ENCODE results near the gene DGKQ.

DGKQ gene

DNA sequence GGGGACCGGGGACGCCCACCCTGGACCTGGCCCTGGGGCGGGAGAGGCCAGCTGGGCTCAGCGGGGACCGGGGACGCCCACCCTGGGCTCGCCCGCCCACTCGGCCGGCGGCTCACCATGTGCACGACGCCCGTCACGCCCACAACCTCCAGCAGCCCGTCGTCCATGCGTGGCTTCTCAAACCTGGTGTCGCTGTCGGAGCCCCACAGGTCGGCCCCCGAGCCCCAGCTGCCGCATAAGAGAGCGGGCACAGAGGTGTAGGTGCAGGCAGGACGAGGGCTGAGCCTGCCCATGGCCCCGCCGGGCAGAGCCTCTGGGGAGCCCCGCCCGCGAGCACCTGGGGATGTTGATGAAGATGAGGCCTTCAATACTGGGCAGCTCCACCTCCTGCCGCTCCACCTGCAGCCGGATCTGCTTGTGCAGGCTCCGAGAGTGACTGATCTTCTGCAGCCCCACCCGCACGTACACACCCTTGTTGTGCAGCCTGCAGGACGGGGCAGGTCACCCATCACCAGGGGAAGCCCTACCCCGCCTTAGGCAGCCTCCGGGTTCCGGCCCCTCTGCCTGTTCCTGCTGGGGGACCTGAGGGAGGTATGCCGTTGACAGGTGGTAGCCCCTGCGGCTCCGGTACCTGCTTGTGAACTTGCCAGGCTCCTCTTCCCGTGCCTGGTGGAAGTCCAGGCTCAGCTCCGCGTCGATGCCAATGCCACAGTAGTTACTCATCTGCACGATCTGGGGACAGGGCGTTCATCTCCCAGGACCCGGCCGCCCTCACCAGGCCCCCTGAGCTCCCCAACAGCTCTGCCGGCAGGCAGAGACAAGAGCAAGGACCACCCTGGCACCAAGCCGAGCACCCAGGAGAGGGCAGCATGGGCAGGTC lies 11.8 kb downstream of the DGKQ start:
- no peak for DNase-seq

DNA sequence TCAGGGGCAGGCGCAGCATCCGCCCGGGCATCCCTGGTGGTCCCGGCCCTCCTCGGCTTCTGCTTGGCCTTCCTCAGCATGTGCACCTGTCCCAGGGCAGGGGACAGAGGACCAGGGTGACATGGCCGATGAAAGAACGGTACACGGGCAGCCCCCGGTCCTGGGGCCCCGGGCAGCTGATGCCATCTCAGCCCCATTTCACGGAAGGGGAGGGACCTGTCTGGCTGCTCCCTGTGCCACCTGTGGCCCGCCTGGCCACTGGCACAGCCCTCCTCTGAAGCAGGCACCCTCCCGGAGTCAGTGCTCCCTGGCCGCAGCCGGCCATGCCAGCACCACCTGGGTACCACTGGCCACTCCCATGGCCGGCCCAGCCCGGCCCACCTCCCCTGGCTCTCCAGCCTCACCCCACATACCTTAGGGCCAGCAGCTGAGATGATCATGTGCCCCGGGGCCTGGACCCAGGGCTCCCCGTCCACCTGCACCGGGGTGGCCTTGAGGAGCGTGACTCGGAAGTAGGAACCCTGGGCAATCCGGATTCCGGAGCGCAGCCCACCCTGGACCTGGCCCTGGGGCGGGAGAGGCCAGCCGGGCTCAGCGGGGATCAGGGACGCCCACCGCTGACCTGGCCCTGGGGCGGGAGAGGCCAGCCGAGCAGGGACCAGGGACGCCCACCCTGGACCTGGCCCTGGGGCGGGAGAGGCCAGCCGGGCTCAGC lies 12.6 kb downstream of the DGKQ start:
- DNase-seq = no peak

DNA sequence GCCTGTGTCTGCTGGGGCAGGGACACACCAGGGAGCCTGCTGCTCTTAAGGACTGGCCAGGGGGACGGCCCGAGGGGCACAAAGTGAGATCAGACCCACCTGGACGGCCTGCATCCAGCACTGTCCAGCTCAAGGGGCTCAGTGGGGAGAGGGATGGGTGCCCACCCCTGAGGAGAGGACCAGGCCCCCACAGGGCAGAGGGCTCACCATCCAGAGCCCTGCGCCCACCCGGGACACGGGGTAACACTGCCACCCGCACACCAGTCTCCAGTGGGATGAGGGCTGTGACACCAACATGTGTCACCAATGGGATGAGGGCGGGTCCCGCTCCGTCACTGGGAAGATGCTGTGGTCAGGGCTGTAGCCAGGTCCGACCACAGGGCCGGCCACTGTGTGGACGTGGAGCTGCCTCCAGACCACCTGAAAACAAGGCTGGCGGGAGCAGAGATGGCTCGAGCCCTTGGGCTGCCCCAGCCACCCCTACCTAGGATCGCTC lies 13.2 kb downstream of the DGKQ start:
- no peak for DNase-seq

DNA sequence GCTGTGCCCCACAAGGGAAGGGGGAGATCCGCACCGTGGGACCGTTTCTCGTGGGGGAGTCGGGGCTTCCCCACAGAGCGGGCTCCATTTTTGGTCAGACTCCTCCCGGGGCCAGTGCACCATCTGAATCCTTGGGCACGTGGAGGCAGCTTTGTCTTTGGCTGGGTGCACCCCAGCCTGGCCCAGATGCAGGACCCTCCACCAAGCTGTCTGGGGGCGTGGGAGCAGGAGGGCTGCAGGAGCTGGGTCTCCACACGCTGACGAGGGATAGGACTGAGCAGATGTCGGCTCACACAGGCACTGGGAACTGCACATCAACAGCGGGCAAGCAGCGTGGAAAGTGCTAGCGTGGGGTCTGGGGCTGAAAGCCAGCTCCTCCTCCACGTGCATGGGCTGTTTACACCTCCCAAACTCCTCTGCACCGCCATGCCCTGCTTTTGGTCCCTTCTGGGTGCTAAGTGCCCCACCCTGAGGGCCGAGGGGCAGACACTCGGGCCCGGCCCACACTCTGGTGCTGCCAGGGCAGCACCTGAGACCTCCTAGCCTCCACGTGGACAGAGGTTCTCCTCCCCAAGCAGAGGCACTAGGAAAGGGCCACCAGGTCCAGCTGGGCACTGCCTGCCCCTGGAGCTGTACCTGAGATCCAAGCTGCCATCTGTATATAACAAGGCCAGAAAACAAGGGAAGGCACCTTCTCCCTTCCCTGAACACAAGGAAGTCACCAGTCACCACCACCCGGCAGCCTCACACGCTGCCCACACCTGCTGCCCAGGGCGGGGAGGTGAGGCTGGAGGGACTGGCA lies 13.8 kb downstream of the DGKQ start:
- no peak for DNase-seq

DNA sequence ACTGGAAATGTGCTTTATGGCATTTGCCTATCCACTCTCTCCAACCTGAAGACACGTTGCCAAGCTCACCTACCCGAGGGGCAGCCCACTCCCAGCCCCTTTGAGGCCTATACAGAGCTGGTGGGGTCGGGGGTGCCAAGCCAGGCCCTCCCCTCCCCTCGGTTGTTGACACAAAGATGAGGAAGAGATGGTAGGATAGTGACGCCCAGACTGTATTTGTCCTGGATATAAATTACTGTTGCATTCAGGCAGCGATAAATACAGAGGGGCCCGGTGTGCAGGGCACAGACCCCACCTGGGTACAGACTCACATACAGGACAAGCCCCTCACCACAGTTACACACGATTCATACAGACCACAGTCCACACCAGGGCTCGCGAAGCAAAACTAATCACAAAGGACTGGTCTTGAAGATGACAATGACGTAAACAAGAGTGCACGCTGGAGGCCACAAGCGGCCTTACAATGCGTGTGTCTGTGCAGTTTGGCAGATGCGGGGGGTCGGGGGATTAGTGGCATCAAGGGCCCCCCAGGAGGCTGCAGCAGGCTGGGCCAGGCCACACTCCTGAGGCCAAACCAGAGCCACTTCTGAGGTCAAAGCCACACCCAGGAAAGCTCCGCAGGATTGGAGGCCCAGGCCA lies 14.6 kb downstream of the DGKQ start:
- no peak for DNase-seq

DNA sequence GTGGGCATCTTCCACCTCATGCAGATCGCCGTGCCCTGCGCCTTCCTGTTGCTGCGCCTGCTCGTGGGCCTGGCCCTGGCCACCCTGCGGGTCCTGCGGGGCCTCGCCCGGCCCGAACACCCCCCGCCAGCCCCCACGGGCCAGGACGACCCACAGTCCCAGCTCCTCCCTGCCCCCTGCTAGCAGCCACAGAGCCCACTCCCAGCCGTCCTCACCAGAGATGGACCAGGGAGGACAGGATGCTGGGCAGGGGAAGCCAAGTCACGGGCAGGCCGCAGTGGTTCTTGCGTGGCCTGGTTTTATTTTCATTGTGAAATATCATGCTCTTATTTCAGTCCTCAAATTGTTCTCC lies 15.1 kb downstream of the DGKQ start:
- no peak for DNase-seq

DNA sequence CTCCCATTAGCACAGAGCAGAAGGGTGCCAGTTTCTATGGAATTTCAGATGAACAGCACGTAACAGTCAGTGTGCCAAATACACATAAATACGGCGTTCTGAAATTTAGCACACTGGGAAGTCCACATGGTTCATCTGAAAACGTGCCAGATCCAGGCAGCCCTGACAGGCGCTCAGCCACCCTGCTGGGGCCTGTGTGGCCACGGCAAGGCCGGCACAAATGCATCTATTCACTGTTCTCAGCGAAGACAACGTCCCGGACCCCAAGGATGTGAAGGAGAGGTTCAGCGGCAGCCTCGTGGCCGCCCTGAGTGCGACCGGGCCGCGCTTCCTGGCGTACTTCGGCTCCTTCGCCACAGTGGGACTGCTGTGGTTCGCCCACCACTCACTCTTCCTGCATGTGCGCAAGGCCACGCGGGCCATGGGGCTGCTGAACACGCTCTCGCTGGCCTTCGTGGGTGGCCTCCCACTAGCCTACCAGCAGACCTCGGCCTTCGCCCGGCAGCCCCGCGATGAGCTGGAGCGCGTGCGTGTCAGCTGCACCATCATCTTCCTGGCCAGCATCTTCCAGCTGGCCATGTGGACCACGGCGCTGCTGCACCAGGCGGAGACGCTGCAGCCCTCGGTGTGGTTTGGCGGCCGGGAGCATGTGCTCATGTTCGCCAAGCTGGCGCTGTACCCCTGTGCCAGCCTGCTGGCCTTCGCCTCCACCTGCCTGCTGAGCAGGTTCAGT lies 15.6 kb downstream of the DGKQ start:
- DNase-seq = no peak

DNA sequence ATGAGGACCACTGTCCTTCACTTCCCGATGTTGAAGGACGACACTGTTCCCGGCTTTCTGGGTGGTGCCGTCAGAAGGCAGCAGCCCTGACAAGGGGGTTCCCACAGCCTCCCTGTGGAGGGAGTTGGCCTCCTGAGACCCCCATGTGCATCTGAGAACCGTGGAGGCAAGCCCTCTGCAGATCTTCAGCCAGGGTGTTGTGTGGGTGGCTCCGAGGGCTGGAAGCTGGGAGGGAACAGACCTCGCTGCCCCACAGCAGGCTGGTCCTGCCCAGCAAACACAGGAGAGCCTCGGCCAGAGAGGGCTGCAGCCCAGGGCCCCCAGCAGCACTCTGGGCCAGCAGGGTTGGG lies 16.2 kb downstream of the DGKQ start:
- no peak for DNase-seq

DNA sequence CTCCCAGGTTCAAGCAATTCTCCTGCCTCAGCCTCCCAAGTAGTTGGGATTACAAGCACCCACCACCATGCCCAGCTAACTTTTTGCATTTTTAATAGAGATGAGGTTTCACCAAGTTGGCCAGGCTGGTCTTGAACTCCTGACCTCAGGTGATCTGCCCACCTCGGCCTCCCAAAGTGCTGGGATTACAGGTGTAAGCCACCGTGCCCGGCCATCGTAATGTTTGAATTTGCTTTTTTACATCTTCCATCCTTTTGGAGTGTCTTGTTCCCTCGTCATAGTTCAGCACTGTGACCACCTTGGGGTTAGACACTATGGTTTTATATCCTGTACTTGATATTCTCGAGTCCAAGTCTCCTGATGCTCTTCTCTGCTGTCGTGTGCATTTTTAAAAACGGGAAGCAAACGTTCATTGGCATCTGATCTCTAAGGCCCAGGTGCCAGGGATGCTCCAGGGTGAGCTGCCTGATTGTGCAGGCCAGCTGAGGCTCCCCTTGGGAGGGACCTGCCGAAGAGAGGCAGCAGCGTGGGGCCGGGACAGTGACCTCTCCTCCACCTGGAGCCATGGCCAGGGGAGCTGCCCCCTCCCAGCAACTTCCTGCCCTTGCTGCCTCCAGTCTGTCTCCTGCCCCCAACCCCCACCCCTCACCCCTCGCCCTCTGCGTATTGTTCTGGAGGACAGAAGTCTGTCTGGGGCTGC lies 16.7 kb downstream of the DGKQ start:
- no peak for DNase-seq

DNA sequence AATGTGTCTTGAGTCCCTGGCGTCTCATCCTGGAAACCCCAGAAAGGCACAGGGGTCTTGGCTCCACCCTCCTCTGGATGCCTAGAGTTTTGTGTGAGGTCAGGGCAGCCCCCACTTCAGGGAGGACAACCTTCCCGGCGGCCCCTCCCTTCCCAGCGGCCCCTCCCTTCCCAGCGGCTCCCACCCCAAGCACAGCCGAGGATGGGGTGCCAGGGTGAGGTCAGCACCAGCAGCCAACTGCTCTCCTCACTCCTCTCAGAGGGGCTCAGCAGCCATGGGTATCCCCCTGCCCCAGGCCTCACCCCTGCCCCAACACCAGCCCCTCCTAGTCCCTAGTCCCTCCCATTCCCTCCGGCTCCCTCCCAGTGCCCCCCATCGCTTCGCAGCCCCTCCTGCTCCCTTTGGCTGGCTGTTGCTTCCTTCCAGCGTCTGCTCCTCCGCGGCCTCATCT lies 17.4 kb downstream of the DGKQ start:
- no peak for DNase-seq

DNA sequence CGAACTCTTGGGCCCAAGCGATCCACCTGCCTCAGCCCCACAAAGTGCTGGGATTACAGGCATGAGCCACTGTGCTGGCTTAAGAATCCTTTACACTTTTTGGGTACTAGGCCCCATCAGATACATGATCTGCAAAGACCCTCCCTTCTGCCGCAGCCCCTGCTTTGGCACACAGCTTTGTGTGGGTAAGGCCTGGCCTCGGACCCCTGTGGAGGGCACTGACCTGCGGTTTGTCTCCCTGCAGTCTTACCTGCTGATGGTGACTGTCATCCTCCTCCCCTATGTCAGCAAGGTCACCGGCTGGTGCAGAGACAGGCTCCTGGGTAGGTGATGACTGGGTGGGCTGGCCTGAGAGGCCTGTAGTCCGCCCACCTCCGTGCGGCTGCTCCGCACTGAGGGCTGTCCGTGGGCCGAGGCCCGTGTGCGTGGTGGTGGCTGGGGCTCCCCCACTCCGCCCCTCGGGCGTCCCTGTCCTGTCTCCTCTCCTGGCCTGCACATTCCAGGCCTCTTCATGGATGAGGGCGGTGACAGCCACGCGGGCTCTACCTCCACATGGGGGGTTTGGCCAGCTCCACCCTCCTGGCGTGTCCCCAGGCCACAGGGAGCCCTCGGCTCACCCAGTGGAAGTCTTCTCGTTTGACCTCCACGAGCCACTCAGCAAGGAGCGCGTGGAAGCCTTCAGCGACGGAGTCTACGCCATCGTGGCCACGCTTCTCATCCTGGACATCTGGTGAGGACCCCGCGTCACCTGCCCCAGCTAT lies 18.0 kb downstream of the DGKQ start:
- no peak for DNase-seq

DNA sequence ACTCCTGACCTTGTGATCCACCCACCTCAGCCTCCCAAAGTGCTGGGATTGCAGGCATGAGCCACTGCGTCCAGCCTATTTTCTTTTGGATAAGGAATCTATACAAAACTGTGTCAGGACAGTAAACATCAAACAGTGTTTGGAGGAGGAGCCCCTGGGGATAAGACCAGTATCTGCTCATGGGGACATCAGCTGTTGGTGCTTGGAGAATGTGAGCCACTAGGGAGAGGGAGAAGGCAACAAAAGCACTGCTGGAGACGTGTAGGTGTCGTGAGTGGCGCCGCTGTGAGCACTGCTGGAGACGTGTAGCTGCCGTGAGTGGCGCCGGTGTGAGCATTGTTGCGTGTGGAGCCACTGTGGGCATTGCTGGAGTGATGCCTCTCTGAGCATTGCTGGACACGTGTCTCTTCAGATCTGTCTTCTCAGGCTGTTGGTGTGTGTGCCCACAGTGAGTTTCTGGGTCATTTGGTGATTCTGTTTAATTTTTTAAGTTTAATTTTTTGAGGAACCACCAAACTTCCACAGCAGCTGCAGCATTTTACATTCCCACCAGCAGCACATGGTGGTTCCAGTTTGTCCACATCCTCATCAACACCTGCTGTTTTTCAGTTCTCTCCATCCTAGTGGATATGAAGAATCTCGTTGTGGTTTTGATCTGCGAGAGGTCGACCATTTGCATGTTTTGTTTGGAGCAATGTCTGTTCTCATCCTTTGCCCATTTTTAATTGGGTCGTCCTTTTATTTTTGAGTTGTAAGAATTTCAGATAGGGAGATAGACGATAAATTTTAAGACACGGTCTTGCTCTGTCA lies 19.0 kb downstream of the DGKQ start:
- no peak for DNase-seq

DNA sequence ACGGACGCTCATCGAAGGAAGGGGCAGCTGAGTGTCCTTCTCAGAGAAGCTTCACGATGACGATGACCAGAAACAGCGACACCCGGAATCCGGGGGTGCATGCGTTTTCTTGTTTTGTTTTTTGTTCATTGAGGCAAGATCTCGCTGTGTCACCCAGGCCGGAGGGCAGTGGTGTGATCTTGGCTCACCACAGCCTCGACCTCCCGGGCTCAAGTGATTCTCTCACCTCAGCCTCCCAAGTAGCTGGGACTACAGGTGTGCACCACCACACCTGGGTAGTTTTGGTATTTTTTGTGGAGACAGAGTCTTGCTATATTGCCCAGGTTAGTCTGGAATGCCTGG lies 19.8 kb downstream of the DGKQ start:
- no peak for DNase-seq

DNA sequence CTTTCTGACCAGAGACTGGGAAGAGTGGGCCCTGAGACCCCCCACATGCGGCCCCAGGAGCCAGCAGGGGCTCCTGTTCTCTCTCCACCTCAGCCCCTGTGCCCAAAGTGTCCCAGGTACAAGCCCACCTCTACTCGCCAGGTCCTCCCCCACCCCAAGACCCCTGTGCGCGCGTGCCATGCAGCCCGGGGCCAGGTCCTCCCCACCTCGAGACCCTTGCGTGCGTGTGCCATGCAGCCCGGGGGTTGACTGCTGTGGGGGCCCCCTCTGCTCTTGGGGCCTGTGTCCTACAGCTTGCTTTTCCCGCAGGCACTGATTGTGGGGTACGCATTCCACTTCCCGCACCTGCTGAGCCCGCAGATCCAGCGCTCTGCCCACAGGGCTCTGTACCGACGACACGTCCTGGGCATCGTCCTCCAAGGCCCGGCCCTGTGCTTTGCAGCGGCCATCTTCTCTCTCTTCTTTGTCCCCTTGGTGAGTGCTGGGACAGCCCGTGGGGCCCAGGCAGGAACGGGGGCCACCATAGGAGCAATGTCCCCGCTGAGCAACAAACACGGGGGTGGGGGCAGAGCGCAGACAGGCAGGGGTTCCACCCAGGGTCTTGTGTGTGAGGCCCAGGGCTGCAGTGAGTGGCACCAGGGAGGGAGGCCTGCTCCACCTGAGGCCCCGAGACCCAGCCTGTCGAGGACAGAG lies 20.3 kb downstream of the DGKQ start:
- DNase-seq = no peak

DNA sequence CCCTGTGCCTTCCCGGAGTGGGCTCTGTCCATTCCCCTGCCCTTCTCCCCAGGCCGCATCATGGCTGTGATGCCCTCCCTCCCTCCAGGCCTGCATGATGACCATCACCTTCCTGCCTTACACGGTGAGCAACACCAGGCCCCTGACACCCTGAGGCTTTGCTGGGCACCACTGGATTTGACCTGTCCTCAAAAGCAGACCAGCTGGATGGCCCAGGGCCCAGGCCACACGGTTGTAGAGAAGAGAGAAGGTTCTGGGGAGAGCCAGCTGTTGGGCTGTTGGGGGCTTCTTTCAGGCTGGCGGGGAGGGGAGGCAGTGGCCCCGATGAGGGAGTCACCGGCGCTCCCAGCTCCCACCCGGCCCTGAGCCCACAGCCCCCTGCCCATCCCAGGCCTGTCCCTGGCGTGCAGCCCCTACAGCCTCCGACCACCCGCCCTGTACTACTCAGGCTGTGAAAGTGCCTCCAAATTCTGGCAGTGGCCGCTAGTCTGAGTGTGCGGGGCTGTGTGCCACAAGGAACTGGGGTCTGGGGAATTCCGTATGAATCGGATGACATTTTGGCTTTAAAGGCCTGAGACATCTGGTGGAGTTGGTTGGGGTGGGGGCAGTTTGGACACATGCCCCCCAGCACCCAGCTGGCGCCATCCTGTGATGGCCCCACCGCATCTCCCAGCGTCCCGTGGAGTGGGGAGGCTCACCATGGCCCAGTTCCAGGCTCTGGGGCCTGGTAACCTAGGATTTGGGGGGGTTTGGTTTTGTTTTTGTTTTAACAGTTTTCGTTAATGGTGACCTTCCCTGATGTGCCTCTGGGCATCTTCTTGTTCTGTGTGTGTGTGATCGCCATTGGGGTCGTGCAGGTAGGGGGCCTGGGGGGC lies 21.5 kb downstream of the DGKQ start:
- no peak for DNase-seq

DNA sequence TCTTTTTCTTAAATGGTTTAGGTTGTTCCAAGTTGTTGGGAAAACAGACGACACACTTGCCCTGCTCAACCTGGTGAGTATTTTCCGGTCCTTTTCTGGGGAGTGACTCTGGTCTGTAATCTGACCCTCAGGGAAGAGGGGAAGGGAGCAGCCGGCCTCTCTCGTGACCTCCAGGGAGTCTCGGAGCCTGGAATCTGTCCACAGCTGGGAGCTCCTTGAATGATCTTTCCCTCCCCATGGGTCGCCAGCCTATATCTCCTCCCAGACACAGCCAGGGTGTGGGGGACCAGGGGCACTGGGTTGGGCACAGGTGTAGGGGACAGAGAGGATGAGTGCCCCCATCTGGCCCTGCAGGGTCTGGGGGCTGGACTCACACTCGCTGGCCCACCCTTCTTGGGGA lies 22.2 kb downstream of the DGKQ start:
- no peak for DNase-seq

DNA sequence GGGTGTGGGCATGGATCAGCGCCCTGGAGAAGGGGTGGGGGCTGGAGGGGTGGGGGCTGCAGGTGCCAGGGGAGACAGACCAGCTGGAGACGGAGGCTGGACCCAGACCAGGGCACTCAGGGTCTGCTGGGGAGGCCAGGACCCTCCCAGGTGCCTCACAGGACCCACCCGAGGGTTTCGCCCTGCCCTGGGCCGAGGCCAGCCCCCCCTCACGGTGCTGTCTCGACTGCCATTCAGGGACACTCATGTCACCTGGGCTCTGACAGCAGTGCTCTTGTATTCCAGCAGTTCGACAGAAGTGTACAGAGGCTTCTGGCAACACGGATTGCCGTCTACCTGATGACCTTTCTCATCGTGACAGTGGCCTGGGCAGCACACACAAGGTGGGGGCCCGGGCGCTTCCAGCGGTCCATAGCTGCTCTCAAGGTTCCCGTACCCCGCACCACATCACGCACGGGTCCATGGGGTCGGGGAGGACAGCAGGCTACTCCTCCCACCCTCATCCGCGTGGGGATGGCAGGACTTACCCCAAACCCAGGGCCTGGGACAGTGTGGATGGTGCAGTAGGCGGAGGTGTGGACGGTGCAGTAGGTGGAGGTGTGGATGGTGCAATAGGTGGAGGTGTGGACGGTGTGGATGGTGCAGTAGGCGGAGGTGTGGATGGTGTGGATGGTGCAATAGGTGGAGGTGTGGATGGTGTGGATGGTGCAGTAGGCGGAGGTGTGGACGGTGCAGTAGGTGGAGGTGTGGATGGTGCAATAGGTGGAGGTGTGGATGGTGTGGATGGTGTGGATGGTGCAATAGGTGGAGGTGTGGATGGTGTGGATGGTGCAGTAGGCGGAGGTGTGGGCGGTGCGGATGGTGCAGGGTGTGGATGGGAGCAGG lies 23.0 kb downstream of the DGKQ start:
- no peak for DNase-seq
